PC-9 (cell line): ENCODE data around the gene C14orf132. TPM values are rescaled to one million over a fixed set of nuclear protein-coding genes. Genes with fewer than 3 reads are reported as not detected.

Experiments used
- BruUV-seq: library from RNA; stranded (reverse); fragments of 400-500 nt; replicated peaks from 2 replicates; lab custom pipeline; 2021; lab: Mats Ljungman, UMichigan
- CTCF ChIA-PET: fragments of 300-600 bp; sonication (Branson Sonifier 250); formaldehyde crosslinking; loops from one replicate; lab custom pipeline; 2022; ENCODE audit warnings: antibody characterized with exemption; lab: Charles Lee
- POLR2A ChIA-PET: fragments of 300-600 bp; sonication (Branson Sonifier 250); formaldehyde crosslinking; loops from one replicate; lab custom pipeline; 2022; ENCODE audit warnings: antibody characterized with exemption; ENCODE audit not compliant: unreplicated experiment; lab: Charles Lee
- DNase-seq, 2 experiments: peaks; one replicate each; pipeline versions ENCODE4 v3.0.0 to v3.0.0-alpha.2; 2015 to 2022; ENCODE audit warnings: mixed read lengths in 1 of 2
- H2AFZ ChIP-seq: fragments of 200-600 bp; sonication (generic); 2 replicates; pipeline ENCODE4 v1.8.1; 2017; ENCODE audit warnings: antibody characterized with exemption
- H3F3A ChIP-seq: fragments of 200-600 bp; sonication (generic); 2 replicates; pipeline ENCODE4 v1.8.1; 2017; ENCODE audit warnings: antibody characterized with exemption, mild to moderate bottlenecking, low read depth; ENCODE audit not compliant: insufficient read depth
- H3K27ac ChIP-seq: fragments of 200-600 bp; sonication (generic); 2 replicates; pipeline ENCODE4 v1.6.1; 2016; ENCODE audit warnings: mixed run types
- H3K27me3 ChIP-seq: fragments of 200-600 bp; sonication (generic); 2 replicates; pipeline ENCODE4 v1.6.1; 2016; ENCODE audit warnings: low read depth, mixed run types; ENCODE audit not compliant: insufficient read depth
- H3K36me3 ChIP-seq: fragments of 200-600 bp; sonication (generic); 2 replicates; pipeline ENCODE4 v1.6.1; 2016; ENCODE audit warnings: low read depth, mixed run types
- H3K4me1 ChIP-seq: fragments of 200-600 bp; sonication (generic); replicated peaks from 2 replicates; pipeline ENCODE4 v1.6.1; 2016; ENCODE audit warnings: mixed run types; ENCODE audit not compliant: insufficient read depth
- H3K4me2 ChIP-seq: fragments of 200-600 bp; sonication (generic); 2 replicates; pipeline ENCODE4 v1.6.1; 2017; ENCODE audit warnings: mixed run types
- H3K4me3 ChIP-seq: fragments of 200-600 bp; sonication (generic); 2 replicates; pipeline ENCODE4 v1.6.1; 2016; ENCODE audit warnings: mixed run types
- H3K79me2 ChIP-seq: fragments of 200-600 bp; sonication (generic); 2 replicates; pipeline ENCODE4 v1.6.1; 2017; ENCODE audit warnings: low read depth, mixed run types
- H3K9me2 ChIP-seq: fragments of 200-600 bp; sonication (generic); 2 replicates; pipeline ENCODE4 v1.8.1; 2017; ENCODE audit warnings: mild to moderate bottlenecking; ENCODE audit not compliant: insufficient read depth
- H3K9me3 ChIP-seq: fragments of 200-600 bp; sonication (generic); 2 replicates; pipeline ENCODE4 v1.8.1; 2016; ENCODE audit warnings: low read depth; ENCODE audit not compliant: insufficient read depth
- H4K20me1 ChIP-seq: fragments of 200-600 bp; sonication (generic); 2 replicates; pipeline ENCODE4 v1.8.1; 2017; ENCODE audit not compliant: insufficient read depth
- EZH2 ChIP-seq: fragments of 200-600 bp; sonication (generic); IDR thresholded peaks from 2 replicates; pipeline ENCODE4 v1.8.0; 2017; ENCODE audit warnings: antibody characterized with exemption, low read depth
- intact Hi-C: fragments of 100-400 bp; cut with micrococcal nuclease; formaldehyde crosslinking; loops from one replicate; pipeline ENCODE4 v1.10.0; 2022; ENCODE audit not compliant: unreplicated experiment
- total RNA-seq: library from RNA; stranded (reverse); gene quantifications from 2 replicates; pipeline ENCODE4 v1.2.3, GENCODE V29; 2021
- TF ChIP-seq, protein P1 (sequence below): fragments of 200-600 bp; sonication (generic); conservative IDR thresholded peaks from 2 replicates; pipeline ENCODE4 v1.6.1; 2017; ENCODE audit warnings: mixed run types, antibody characterized with exemption, mild to moderate bottlenecking, moderate library complexity

Gene C14orf132
- total RNA-seq, 1 experiment from 2014 or later, result not detected

GRCh38 chr14:96050482-96050881, 11.3 kb downstream of the C14orf132 start:
- CTCF ChIA-PET, result no interaction called here

GRCh38 chr14:96051231-96051630, 12.1 kb downstream of the C14orf132 start:
- DNase-seq, result no peak
- TF ChIP-seq, protein P1, sequence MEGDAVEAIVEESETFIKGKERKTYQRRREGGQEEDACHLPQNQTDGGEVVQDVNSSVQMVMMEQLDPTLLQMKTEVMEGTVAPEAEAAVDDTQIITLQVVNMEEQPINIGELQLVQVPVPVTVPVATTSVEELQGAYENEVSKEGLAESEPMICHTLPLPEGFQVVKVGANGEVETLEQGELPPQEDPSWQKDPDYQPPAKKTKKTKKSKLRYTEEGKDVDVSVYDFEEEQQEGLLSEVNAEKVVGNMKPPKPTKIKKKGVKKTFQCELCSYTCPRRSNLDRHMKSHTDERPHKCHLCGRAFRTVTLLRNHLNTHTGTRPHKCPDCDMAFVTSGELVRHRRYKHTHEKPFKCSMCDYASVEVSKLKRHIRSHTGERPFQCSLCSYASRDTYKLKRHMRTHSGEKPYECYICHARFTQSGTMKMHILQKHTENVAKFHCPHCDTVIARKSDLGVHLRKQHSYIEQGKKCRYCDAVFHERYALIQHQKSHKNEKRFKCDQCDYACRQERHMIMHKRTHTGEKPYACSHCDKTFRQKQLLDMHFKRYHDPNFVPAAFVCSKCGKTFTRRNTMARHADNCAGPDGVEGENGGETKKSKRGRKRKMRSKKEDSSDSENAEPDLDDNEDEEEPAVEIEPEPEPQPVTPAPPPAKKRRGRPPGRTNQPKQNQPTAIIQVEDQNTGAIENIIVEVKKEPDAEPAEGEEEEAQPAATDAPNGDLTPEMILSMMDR, result no peak
- TF ChIP-seq EZH2, result no peak
- Histone ChIP-seq H3K9me3 (no peaks in the 10 kb centered on the region), H3K36me3 (no peaks in the 10 kb centered on the region), H4K20me1 (no peaks in the 10 kb centered on the region), H3K9me2 (no peaks in the 10 kb centered on the region), H3K27me3 (peaks cover 28% of the 10 kb centered on the region), H3F3A (no peaks in the 10 kb centered on the region), H2AFZ (no peak overlapping the region), H3K79me2 (no peaks in the 10 kb centered on the region), H3K4me3 (no peak overlapping the region), H3K4me2 (no peak overlapping the region), H3K27ac (no peak overlapping the region), H3K4me1 (no peaks in the 10 kb centered on the region)
- intact Hi-C loops, result no loop called here
- BruUV-seq, result no TSS peak
- ChIA-PET CTCF (no interaction called here), POLR2A (no interaction called here)

More at GRCh38 chr14:96050482-96050881, 11.3 kb downstream of the C14orf132 start:
- no peaks in the 10 kb centered on the region for H3K79me2 ChIP-seq
- DNase-seq, result no peak
- H2AFZ ChIP-seq, result no peak overlapping the region
- H3K27me3 ChIP-seq, result peaks cover 29% of the 10 kb centered on the region
- H3K36me3 ChIP-seq, result no peaks in the 10 kb centered on the region
- no peak overlapping the region for H3K27ac ChIP-seq
- TF ChIP-seq, protein P1, result no peak
- TF ChIP-seq EZH2, result no peak
- no peaks in the 10 kb centered on the region for H3K9me3 ChIP-seq
- no TSS peak for BruUV-seq
- H3K4me3 ChIP-seq, result no peak overlapping the region
- intact Hi-C loops, result no loop called here
- H3K4me2 ChIP-seq, result no peak overlapping the region
- H3K4me1 ChIP-seq, result no peaks in the 10 kb centered on the region
- H3K9me2 ChIP-seq, result no peaks in the 10 kb centered on the region
- H3F3A ChIP-seq, result no peaks in the 10 kb centered on the region
- H4K20me1 ChIP-seq, result no peaks in the 10 kb centered on the region
- POLR2A ChIA-PET, result no interaction called here

- no peaks in the 10 kb centered on the region for H3K9me3 ChIP-seq
- no peak for TF ChIP-seq EZH2
- TF ChIP-seq, protein P1, result peak; percentile 41
- no peak for DNase-seq
- H3K27me3 ChIP-seq, result peaks cover 28% of the 10 kb centered on the region
- CTCF ChIA-PET, result no interaction called here
- H3K27ac ChIP-seq, result no peak overlapping the region
- no peak overlapping the region for H3K4me3 ChIP-seq
- no peaks in the 10 kb centered on the region for H3F3A ChIP-seq
- no peaks in the 10 kb centered on the region for H4K20me1 ChIP-seq
- H2AFZ ChIP-seq, result no peak overlapping the region
- 0 out of 2 replicates have a peak, but pooled peaks cover under 1% of the 10 kb centered on the region for H3K4me1 ChIP-seq
- BruUV-seq, result no TSS peak
- H3K36me3 ChIP-seq, result no peaks in the 10 kb centered on the region
- POLR2A ChIA-PET, result no interaction called here
- intact Hi-C loops, result no loop called here
- H3K4me2 ChIP-seq, result no peak overlapping the region
- H3K9me2 ChIP-seq, result no peaks in the 10 kb centered on the region
- H3K79me2 ChIP-seq, result no peaks in the 10 kb centered on the region
Measured at GRCh38 chr14:96051642-96052540, 12.7 kb downstream of the C14orf132 start.
